AG04449 (cell line): ENCODE measurements around the gene TMED5.
"Not testable (repeated sequence)": the region's sequence is repeated elsewhere in the genome, so short reads cannot be mapped to it uniquely, and the experiment has no call there.

Experiments used
- CTCF ChIA-PET: fragments of 350-600 bp; formaldehyde crosslinking; extraction: SDS; loops from one replicate; lab custom pipeline; 2021; ENCODE audit warnings: antibody characterized with exemption; lab: Yijun Ruan, JAX
- POLR2A ChIA-PET: fragments of 400-600, 350-600 bp; formaldehyde crosslinking; extraction: SDS; loops from one replicate; lab custom pipeline; 2020; ENCODE audit warnings: antibody characterized with exemption, inconsistent platforms; lab: Yijun Ruan, JAX
- DNase-seq: peaks from one replicate; pipeline ENCODE4 v3.0.0-alpha.2; 2010; ENCODE audit warnings: low read depth, low spot score
- H3K4me3 ChIP-seq: 2 replicates; pipeline ENCODE4 v1.5.1; 2011; ENCODE audit warnings: low read depth, mild to moderate bottlenecking, control low read depth, low read length
- TF ChIP-seq, protein P1 (sequence below): IDR thresholded peaks from one replicate; pipeline ENCODE4 v1.5.1; 2011; ENCODE audit warnings: mild to moderate bottlenecking, moderate library complexity, low read length, control low read depth, inconsistent platforms; ENCODE audit not compliant: insufficient read depth; ENCODE audit errors: missing control alignments

Gene TMED5

DNA sequence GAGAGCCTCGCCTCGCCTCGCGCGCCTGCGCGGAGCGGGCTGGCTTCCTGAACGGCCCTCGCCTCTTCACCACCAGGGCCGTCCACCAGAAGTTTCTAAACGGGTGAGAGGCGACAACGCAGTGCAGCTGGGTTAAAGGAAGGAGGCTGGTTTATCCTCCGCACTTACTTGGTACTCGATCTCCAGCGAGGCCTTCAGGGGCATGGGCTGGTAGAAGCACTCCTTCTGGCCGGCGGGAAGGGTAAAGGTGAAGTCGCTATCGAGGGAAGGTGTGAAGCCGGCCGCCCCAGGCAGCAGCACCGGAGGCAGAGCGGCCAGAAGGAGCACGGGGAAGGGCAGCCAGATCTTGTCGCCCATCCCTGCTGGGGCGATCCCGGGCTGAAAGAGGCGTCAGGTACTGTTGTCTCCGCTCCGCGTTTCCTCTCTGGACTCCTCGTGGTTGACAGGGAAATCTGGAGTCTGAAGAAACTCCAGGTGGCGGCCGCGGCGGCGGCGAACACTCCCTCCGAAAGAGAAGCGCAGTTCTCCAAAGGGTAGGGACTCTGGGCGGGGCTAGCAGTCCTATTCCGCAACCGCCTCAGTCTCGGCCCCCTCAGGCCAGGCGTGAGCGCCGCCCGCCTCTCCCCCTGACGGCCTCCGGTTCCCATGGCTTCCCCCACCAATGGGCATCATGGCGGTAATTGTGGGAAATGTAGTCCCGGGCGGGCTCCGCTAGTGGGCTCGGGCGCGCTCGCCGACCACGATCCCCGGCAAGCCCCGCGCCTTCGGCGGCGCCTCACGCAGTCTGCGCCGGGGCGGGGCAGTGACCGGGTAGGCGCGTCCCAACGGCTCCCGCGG, at the start of gene TMED5:
TSS of gene TMED5 (minus strand) at position 528 of the 837 bp plus-strand sequence. CDS start at position 357, 171 bp downstream.
- ChIA-PET POLR2A (no interaction called here), CTCF (no interaction called here)
- TF ChIP-seq, protein P1, sequence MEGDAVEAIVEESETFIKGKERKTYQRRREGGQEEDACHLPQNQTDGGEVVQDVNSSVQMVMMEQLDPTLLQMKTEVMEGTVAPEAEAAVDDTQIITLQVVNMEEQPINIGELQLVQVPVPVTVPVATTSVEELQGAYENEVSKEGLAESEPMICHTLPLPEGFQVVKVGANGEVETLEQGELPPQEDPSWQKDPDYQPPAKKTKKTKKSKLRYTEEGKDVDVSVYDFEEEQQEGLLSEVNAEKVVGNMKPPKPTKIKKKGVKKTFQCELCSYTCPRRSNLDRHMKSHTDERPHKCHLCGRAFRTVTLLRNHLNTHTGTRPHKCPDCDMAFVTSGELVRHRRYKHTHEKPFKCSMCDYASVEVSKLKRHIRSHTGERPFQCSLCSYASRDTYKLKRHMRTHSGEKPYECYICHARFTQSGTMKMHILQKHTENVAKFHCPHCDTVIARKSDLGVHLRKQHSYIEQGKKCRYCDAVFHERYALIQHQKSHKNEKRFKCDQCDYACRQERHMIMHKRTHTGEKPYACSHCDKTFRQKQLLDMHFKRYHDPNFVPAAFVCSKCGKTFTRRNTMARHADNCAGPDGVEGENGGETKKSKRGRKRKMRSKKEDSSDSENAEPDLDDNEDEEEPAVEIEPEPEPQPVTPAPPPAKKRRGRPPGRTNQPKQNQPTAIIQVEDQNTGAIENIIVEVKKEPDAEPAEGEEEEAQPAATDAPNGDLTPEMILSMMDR: peak; percentile 27
- peak; percentile 83 for DNase-seq
- peak within 1 kb of the TSS; percentile 99 for H3K4me3 ChIP-seq

DNA sequence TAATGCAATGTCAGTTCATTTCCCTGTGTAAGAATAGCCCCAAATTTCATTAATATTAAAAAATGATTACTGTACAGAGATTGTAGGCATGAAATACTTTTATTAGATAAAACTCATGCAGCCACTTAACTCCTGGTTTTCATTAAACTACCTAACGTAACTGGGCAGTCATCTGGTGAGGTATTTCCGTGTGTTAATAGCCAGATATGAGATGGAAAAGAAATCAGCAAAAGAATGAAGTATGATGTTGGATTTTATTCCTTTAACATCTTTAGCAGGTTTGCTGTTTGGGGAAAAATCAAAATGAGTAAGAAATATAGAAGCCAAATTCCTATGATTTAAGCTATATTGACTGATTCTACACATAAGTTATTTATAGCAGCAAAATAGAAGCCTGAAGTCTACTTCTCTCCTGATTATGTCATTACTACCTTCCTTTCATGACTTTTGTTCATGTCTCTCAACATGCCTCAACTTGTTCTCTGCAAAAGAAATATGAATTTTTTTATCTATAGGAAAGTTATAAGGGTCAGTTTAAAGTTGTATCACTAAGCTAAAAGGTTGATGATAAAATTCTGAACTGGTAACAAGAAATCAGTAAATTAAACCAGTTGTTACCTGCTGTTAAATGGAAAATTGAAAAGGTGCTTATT, 42.9 kb upstream of the TMED5 start:
- CTCF ChIA-PET: interaction anchor here (1.2 kb wide), 1 partner anchor 21 kb away, joined by 4 read pairs; no protein-coding TSS in a partner anchor
- no peak overlapping the region for H3K4me3 ChIP-seq
- POLR2A ChIA-PET: no interaction called here
- no peak for DNase-seq
- TF ChIP-seq, protein P1: no peak

DNA sequence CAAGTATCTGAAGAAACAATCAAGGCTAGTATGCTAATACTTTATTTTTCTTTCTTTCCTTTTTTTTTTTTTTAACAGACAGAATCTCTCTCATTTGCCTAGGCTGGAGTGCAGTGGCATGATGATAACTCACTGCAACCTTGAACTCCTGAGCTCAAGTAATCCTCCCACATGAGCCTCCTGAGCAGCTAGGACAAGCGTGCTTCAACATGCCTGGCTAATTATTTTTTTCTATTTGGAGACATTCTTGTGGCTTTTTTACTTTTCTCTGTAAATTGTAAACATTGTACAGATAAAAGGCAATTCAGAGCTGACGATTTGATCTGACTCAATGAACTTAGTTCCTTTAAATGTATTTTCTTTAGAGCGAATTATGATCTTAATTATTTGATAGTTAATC, 41.7 kb upstream of the TMED5 start:
- ChIA-PET CTCF (interaction anchor here (1.3 to 2.2 kb wide), 2 partner anchors 83 to 141 kb away, joined by 4 to 5 read pairs; no protein-coding TSS in a partner anchor), POLR2A (no interaction called here)
- no peak overlapping the region for H3K4me3 ChIP-seq
- DNase-seq: no peak
- TF ChIP-seq, protein P1: no peak

DNA sequence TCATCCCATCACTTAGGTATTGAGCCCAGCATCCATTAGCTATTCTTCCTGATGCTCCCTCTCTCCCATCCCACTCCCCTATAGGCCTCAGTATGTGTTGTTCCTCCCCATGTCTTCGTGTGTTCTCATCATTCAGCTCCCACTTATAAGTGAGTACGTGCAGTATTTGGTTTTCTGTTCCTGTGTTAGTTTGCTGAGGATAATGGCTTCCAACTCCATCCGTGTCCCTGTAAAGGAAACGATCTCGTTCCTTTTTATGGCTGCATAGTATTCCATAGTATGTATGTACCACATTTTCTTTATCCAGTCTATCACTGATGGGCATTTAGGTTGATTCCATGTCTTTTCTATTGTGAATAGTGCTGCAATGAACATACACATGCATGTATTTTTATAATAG, 40.5 kb upstream of the TMED5 start:
- POLR2A ChIA-PET, H3K4me3 ChIP-seq, DNase-seq: not testable (repeated sequence)
- CTCF ChIA-PET: interaction anchor here (2.2 kb wide), 1 partner anchor 84 kb away, joined by 4 read pairs; no protein-coding TSS in a partner anchor

DNA sequence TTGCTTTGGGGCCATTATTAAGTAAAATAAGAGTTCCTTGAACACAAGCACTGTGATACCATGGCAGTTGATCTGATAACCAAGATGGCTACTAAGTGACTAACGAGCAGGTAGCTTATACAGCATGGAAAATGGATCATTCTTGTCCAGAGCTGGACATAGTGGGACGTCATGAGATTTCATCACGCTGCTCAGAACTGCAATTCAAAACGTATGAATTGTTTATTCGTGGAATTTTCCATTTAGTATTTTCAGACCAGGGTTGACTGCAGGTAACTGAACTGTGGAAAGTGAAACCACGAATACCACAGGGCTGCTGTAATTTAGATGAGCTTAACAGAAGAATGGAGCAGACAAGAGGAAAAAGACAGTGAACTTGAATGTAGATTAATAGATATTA, 39.2 kb upstream of the TMED5 start:
- ChIA-PET POLR2A (no interaction called here), CTCF (no interaction called here)
- no peak overlapping the region for H3K4me3 ChIP-seq
- no peak for DNase-seq
- TF ChIP-seq, protein P1: no peak

DNA sequence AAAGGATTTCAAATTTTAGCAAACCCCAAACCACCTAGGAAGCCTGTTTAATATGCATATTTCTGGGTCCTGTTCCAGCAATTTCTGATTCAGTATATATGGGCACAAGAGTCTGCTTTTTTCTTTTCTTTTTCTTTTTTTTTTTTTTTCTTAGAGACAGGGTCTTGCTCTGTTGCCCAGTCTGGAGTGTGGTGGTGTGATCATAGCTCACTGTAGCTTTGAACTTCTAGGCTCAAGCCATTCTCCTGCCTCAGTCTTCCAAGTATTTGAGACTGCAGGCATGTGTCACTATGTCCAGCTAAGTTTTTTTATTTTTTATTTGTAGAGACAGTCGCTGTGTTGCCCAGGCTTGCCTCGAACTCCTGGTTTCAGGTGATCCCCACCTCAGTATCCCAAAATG, 35.1 kb upstream of the TMED5 start:
- H3K4me3 ChIP-seq: no peak overlapping the region
- CTCF ChIA-PET: no interaction called here
- TF ChIP-seq, protein P1: no peak
- POLR2A ChIA-PET: no interaction called here
- no peak for DNase-seq
